OCI-LY3 (cell line): Measurements from ENCODE around the gene WWTR1.

Experiments
- CTCF ChIP-seq: fragments of 200-600, 300-600 bp; sonication (generic); IDR thresholded peaks from 2 replicates; pipeline ENCODE4 v1.5.1; 2014; ENCODE audit warnings: antibody characterized with exemption, low read length, low read depth
- EZH2phosphoT487 ChIP-seq: fragments of 200-600 bp; shearing (Covaris generic); IDR thresholded peaks from 2 replicates; pipeline ENCODE4 v1.6.1; 2018; ENCODE audit warnings: antibody characterized with exemption, mixed run types, low read depth

- TF ChIP-seq CTCF: no peak
- TF ChIP-seq EZH2phosphoT487: no peak
These were observed 164.4 kb downstream of the WWTR1 start for GRCh38 chr3:149493315-149494021.
